Measurements from ENCODE around the gene CPSF4. TPM values are rescaled to one million over a fixed set of nuclear protein-coding genes. Genes with fewer than 3 reads are reported as not detected.

Gene CPSF4
- total RNA-seq, 1 donor = 101 TPM

GRCh38 chr7:99447943-99448342 is 9.2 kb downstream of the CPSF4 start:
- no peaks in the 10 kb centered on the region for H3K4me1 ChIP-seq (ENCODE audit: insufficient read depth, low read length)
- no peak overlapping the region for H3K27ac ChIP-seq (ENCODE audit: low read depth, low read length)
- H3K36me3 ChIP-seq (ENCODE audit: insufficient read depth, low read length) = peaks cover 48% of the 10 kb centered on the region
- H3K27me3 ChIP-seq (ENCODE audit: insufficient read depth, low read length) = no peaks in the 10 kb centered on the region
- H3K4me2 ChIP-seq (ENCODE audit: insufficient read depth, low read length) = no peak overlapping the region
- DNase-seq (ENCODE audit: insufficient read length, low spot score, missing footprints) = peak; percentile 49
- H2AFZ ChIP-seq (ENCODE audit: low read length) = no peak overlapping the region
- H4K20me1 ChIP-seq (ENCODE audit: insufficient read depth, low read length) = peaks cover 13% of the 10 kb centered on the region
- H3K79me2 ChIP-seq (ENCODE audit: insufficient read depth, low read length) = peaks cover 38% of the 10 kb centered on the region
- no peak overlapping the region for H3K4me3 ChIP-seq (ENCODE audit: insufficient read depth, low read length)
- TF ChIP-seq CTCF (IDR thresholded peaks at IDR 0.05; ENCODE audit: extremely low read depth, low read depth, low read length) = no peak
- H3K9me3 ChIP-seq (ENCODE audit: low read depth, low read length) = no peaks in the 10 kb centered on the region

GRCh38 chr7:99448855-99449254 is 10.1 kb downstream of the CPSF4 start:
- H3K36me3 ChIP-seq (ENCODE audit: insufficient read depth, low read length) = peaks cover 57% of the 10 kb centered on the region
- TF ChIP-seq CTCF (IDR thresholded peaks at IDR 0.05; ENCODE audit: extremely low read depth, low read depth, low read length) = no peak

GRCh38 chr7:99449326-99449725 is 10.6 kb downstream of the CPSF4 start:
- no peak overlapping the region for H2AFZ ChIP-seq (ENCODE audit: low read length)
- no peak overlapping the region for H3K27ac ChIP-seq (ENCODE audit: low read depth, low read length)
- H3K4me1 ChIP-seq (ENCODE audit: insufficient read depth, low read length) = no peaks in the 10 kb centered on the region
- peaks cover 60% of the 10 kb centered on the region for H3K36me3 ChIP-seq (ENCODE audit: insufficient read depth, low read length)
- no peaks in the 10 kb centered on the region for H3K9me3 ChIP-seq (ENCODE audit: low read depth, low read length)
- TF ChIP-seq CTCF (IDR thresholded peaks at IDR 0.05; ENCODE audit: extremely low read depth, low read depth, low read length) = no peak
- no peak overlapping the region for H3K4me3 ChIP-seq (ENCODE audit: insufficient read depth, low read length)
- no peak overlapping the region for H3K4me2 ChIP-seq (ENCODE audit: insufficient read depth, low read length)
- peaks cover 36% of the 10 kb centered on the region for H3K79me2 ChIP-seq (ENCODE audit: insufficient read depth, low read length)
- DNase-seq (ENCODE audit: insufficient read length, low spot score, missing footprints) = peak; percentile 56
- H3K27me3 ChIP-seq (ENCODE audit: insufficient read depth, low read length) = no peaks in the 10 kb centered on the region
- H4K20me1 ChIP-seq (ENCODE audit: insufficient read depth, low read length) = peaks cover 12% of the 10 kb centered on the region

More at GRCh38 chr7:99448855-99449254, 10.1 kb downstream of the CPSF4 start:
- H3K79me2 ChIP-seq (ENCODE audit: insufficient read depth, low read length) = peaks cover 34% of the 10 kb centered on the region
- H3K27ac ChIP-seq (ENCODE audit: low read depth, low read length) = no peak overlapping the region
- DNase-seq (ENCODE audit: insufficient read length, low spot score, missing footprints) = no peak
- no peaks in the 10 kb centered on the region for H3K9me3 ChIP-seq (ENCODE audit: low read depth, low read length)
- H4K20me1 ChIP-seq (ENCODE audit: insufficient read depth, low read length) = peaks cover 13% of the 10 kb centered on the region
- H2AFZ ChIP-seq (ENCODE audit: low read length) = no peak overlapping the region
- no peaks in the 10 kb centered on the region for H3K27me3 ChIP-seq (ENCODE audit: insufficient read depth, low read length)
- no peak overlapping the region for H3K4me2 ChIP-seq (ENCODE audit: insufficient read depth, low read length)
- no peak overlapping the region for H3K4me3 ChIP-seq (ENCODE audit: insufficient read depth, low read length)
- no peaks in the 10 kb centered on the region for H3K4me1 ChIP-seq (ENCODE audit: insufficient read depth, low read length)

GRCh38 chr7:99451936-99452335 is 13.2 kb downstream of the CPSF4 start:
- peaks cover 58% of the 10 kb centered on the region for H3K79me2 ChIP-seq (ENCODE audit: insufficient read depth, low read length)
- H3K27me3 ChIP-seq (ENCODE audit: insufficient read depth, low read length) = no peaks in the 10 kb centered on the region
- TF ChIP-seq CTCF (IDR thresholded peaks at IDR 0.05; ENCODE audit: extremely low read depth, low read depth, low read length) = no peak
- no peak overlapping the region for H2AFZ ChIP-seq (ENCODE audit: low read length)
- H3K27ac ChIP-seq (ENCODE audit: low read depth, low read length) = no peak overlapping the region
- DNase-seq (ENCODE audit: insufficient read length, low spot score, missing footprints) = peak; percentile 29
- no peaks in the 10 kb centered on the region for H3K4me1 ChIP-seq (ENCODE audit: insufficient read depth, low read length)
- H3K9me3 ChIP-seq (ENCODE audit: low read depth, low read length) = no peaks in the 10 kb centered on the region
- peaks cover 68% of the 10 kb centered on the region for H3K36me3 ChIP-seq (ENCODE audit: insufficient read depth, low read length)
- no peak overlapping the region for H3K4me2 ChIP-seq (ENCODE audit: insufficient read depth, low read length)
- no peak overlapping the region for H3K4me3 ChIP-seq (ENCODE audit: insufficient read depth, low read length)
- H4K20me1 ChIP-seq (ENCODE audit: insufficient read depth, low read length) = peaks cover 13% of the 10 kb centered on the region
